Keratinocyte (primary cell): Measurements from ENCODE around the gene INTS1.
"Not testable (repeated sequence)": the region's sequence is repeated elsewhere in the genome, so short reads cannot be mapped to it uniquely, and the experiment has no call there.

ENCODE experiments used
- EZH2 ChIP-seq: IDR thresholded peaks from one replicate; pipeline ENCODE4 v1.6.1; 2012; ENCODE audit warnings: inconsistent platforms, mild to moderate bottlenecking, low read length, moderate library complexity
- TF ChIP-seq, protein P1 (sequence below), 3 experiments: IDR thresholded peaks in 1 of 3; conservative IDR thresholded peaks in 1 of 3; optimal IDR thresholded peaks in 1 of 3; 2 replicates in 2 of 3; 3 replicates in 1 of 3; pipeline versions ENCODE3 to v1.5.1; 2011; ENCODE audit warnings: low read length in 3 of 3, mild to moderate bottlenecking in 3 of 3, moderate library complexity in 2 of 3, control low read depth in 1 of 3, inconsistent platforms in 1 of 3; ENCODE audit not compliant: insufficient read depth in 2 of 3; ENCODE audit errors: extremely low read depth in 1 of 3

DNA sequence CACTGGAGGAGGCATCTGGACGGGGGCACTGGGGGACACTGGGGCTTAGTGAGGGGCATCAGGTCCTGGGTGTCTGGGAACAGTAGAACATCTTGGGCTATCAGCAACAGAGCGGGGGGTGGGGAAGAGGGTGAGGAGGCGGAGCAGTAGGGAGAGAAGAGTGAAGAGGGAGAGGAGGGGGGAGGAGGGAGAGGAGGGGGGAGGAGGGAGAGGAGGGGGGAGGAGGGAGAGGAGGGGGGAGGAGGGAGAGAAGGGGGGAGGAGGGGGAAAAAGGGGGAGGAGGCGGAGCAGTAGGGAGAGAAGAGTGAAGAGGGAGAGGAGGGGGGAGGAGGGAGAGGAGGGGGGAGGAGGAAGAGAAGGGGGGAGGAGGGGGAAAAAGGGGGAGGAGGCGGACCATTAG lies 58.2 kb downstream of the INTS1 start:
- TF ChIP-seq, protein P1, sequence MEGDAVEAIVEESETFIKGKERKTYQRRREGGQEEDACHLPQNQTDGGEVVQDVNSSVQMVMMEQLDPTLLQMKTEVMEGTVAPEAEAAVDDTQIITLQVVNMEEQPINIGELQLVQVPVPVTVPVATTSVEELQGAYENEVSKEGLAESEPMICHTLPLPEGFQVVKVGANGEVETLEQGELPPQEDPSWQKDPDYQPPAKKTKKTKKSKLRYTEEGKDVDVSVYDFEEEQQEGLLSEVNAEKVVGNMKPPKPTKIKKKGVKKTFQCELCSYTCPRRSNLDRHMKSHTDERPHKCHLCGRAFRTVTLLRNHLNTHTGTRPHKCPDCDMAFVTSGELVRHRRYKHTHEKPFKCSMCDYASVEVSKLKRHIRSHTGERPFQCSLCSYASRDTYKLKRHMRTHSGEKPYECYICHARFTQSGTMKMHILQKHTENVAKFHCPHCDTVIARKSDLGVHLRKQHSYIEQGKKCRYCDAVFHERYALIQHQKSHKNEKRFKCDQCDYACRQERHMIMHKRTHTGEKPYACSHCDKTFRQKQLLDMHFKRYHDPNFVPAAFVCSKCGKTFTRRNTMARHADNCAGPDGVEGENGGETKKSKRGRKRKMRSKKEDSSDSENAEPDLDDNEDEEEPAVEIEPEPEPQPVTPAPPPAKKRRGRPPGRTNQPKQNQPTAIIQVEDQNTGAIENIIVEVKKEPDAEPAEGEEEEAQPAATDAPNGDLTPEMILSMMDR (optimal IDR thresholded peaks at IDR 0.05 in 1 of 3, IDR thresholded peaks at IDR 0.05 in 1 of 3, conservative IDR thresholded peaks at IDR 0.05 in 1 of 3; ENCODE audit: extremely low read depth in 1 of 3, insufficient read depth in 2 of 3, low read length in 3 of 3), result not testable (repeated sequence)
- not testable (repeated sequence) for TF ChIP-seq EZH2
